GM12872 (cell line): ENCODE measurements around the gene LDLRAD2.

Experiments
- CTCF ChIP-seq: IDR thresholded peaks from 3 replicates; pipeline ENCODE4 v1.5.1; 2011; ENCODE audit warnings: low read depth, mild to moderate bottlenecking, low read length, moderate library complexity; ENCODE audit not compliant: insufficient read depth

Gene LDLRAD2

GRCh38 chr1:21867451-21867996 lies 55.5 kb downstream of the LDLRAD2 start:
- TF ChIP-seq CTCF = no peak

DNA sequence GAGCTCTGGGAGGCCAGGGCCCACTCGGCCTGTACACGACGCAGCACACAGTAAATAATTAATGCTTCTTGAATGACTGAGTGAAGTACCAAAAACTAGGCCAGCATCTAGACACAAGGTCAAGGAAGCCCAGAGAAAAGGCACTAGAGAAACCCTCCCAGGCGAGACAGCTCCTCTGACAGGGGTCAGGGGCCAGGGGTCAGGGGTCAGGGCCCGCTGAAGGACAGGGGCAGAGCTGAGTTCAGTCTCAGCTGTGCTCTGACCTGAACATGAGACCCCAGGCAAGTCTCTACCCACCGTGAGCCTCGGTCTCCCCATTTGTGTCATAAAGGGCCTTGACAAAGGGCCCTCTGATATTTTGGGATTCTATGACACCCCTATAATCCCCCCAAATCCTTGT lies 56.4 kb downstream of the LDLRAD2 start:
- TF ChIP-seq CTCF = no peak

DNA sequence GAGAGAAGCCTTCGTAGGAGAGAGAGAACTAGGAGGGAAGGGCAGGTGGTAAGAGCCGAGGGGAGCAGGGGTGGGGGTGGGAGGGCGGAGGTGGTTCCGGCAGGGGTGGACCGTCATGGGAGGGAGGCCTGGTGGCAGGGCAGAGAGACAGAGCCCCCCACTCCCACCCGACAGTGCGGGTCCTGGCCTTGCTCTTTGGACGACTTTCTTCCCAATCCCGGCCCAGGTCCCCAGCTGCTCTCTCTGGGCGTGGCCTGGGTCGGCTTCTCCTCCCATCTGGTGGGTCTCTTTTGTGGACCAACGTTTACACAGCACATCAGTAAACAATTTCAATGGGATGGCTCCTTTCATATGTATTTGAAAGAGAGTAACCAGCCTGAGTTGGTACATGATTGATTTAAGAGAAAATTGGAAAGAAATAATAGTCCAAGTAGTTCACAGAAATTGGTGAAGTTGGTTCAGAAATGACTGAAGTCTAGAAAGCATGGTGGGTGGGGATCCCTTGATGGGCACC lies 56.9 kb downstream of the LDLRAD2 start:
- TF ChIP-seq CTCF = no peak

DNA sequence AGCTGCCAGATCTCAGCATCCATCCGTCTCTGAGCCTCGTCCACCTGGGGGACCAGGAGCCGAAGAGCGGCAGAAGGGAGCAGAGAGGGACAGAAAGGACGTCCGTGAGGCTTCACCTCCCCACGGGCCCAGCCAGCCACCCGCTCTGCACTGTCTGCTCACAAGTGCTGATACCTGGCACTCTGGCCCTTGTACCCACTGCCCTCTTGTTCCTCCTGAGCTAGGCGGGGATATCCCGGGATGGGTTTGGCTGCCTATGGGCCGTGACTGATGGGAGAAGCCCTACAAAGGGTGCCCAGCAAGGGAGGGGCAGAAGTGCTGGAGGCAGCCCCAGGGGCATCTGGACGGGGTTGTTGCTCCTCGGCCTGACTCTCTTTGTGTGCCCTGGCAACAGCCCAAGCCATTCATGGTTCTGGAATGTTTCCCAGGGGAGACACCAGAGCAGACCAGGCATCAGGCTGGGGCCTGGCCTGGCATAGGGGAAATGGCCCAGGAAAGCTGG lies 57.6 kb downstream of the LDLRAD2 start:
- TF ChIP-seq CTCF = no peak

GRCh38 chr1:21870611-21871010 lies 58.5 kb downstream of the LDLRAD2 start:
- no peak for TF ChIP-seq CTCF

- TF ChIP-seq CTCF = no peak
Measured at GRCh38 chr1:21871943-21872342, 59.9 kb downstream of the LDLRAD2 start.

DNA sequence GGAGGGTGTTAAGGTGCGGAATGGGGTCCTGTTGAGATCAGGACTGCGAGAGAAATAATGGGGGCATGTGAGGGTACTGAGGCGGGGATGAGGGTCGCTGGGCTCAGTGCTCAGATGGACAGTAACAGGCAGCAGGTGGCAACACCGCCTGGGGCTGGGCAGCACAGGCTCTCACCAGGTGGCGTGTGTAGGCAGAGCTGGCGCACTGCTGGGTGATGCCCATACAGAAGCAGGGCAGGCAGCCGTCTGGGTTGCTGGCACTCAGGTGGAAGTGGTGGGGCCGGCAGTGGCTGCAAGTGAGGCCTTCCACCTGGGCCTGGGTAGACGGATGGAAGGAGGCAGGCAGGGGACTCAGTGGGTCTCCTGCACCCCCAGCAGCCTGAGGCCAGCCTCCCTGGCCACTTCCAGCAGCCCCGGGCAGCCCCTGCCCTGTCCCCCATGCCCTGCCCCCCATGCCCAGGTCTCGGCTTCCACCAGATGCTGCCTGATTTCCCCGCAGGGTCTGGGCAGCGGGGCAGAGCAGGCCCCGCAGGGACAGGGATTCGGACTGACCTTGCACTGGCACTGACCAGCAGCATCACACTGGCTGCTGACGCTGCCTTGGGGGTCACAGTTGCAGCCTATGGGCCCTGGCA lies 60.5 kb downstream of the LDLRAD2 start:
- TF ChIP-seq CTCF = no peak
